ENCODE measurements around the gene SLC22A17. TPM values are rescaled to one million over a fixed set of nuclear protein-coding genes. Genes with fewer than 3 reads are reported as not detected.
A peak's percentile ranks its signal among the peaks of the same experiment; 100 is the strongest.

SLC22A17 gene
- total and polyA plus RNA-seq, 9 of the 15 experiments (the other 6 are each of a cell fraction or from before 2014, with no cell fraction given): 0.07 to 0.09 TPM; not detected in 7

DNA sequence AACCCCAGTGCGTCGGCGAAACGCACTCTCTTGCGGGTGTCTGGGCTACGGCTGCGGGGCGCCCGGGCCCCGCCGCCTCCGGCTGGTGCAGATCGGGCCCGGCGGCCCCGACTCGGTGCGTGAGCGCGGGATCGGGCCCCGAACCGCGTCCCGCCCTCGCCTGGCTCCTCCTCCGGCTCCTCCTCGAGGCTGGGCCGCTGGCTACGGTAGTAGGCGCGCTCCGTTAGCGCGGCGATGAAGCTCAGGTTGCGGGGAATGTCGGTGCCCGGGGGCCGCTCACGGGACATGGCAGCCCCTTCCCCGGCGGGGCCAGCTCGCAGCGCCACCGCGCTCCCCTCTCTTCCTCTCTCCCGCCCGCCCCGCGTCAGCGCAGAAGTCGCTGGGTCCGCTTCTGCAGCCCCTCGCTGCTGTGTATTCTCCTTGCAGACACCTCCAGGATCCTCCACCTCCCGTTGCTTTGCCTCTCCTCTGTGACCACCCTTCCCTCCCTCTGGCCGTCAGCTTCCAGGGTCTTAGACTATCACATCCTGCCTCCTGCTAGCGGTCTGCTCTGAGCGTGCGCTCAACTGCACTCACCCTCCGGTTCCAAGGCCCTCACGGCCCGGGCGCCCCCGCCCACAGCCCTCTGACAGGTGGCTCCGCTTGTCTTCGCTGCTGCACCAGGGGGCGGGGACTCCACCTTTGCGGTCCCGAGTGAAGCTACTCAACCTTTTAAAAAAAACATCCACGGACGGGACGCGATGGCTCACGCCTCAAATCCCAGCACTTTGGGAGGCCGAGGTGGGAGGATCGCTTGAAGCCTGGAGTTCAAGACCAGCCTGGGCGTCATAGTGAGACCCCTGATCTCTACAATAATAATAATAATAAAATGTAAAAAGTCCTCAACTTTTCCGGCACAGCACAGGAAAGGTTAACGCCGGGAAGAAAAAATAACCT lies 50.1 kb downstream of the SLC22A17 start, which contains the start of gene PPP1R3E (continued):
- TF ChIP-seq ZNF174 (CRISPR knock-in tag; IDR thresholded peaks at IDR 0.05) (no peak), DNMT1 (IDR thresholded peaks at IDR 0.05) (no peak), SREBF2 (CRISPR knock-in tag; IDR thresholded peaks at IDR 0.05) (no peak), SMAD4 (CRISPR knock-in tag; conservative IDR thresholded peaks at IDR 0.05) (peak; percentile 11), HNRNPL (IDR thresholded peaks at IDR 0.05; ENCODE audit: low read depth, low read length) (peak; percentile 28; the same call in 1 of the 2 replicates), ZKSCAN1 (IDR thresholded peaks at IDR 0.05; ENCODE audit: low read depth, low read length) (0 out of 2 replicates have a peak, but pooled peaks have one; percentile 6), KAT7 (CRISPR knock-in tag; IDR thresholded peaks at IDR 0.05; ENCODE audit: borderline replicate concordance) (peak; percentile 51; the same call in 1 of the 2 replicates), CBX5 (IDR thresholded peaks at IDR 0.05; ENCODE audit: borderline replicate concordance, low read depth) (no peak), KDM4B (IDR thresholded peaks at IDR 0.05; ENCODE audit: borderline replicate concordance in 2 of 2, low read depth in 1 of 2) (no peak), ATF7 (IDR thresholded peaks at IDR 0.05) (no peak), TBL1XR1 (IDR thresholded peaks at IDR 0.05; ENCODE audit: low read length in 2 of 2) (no peak; a peak in 1 of 4 replicates), ZBTB7A (IDR thresholded peaks at IDR 0.05; ENCODE audit: borderline replicate concordance, control insufficient read depth, low read depth, low read length) (peak; percentile 51; the same call in 1 of the 2 replicates), ETV5 (CRISPR knock-in tag; IDR thresholded peaks at IDR 0.05; ENCODE audit: low read depth) (no peak; the same call in 1 of the 2 replicates), POU5F1 (IDR thresholded peaks at IDR 0.05; ENCODE audit: borderline replicate concordance, low read depth, low read length, partially characterized antibody) (no peak), SUPT5H (IDR thresholded peaks at IDR 0.05) (peak; percentile 8)
- TF ChIP-seq, protein P1, sequence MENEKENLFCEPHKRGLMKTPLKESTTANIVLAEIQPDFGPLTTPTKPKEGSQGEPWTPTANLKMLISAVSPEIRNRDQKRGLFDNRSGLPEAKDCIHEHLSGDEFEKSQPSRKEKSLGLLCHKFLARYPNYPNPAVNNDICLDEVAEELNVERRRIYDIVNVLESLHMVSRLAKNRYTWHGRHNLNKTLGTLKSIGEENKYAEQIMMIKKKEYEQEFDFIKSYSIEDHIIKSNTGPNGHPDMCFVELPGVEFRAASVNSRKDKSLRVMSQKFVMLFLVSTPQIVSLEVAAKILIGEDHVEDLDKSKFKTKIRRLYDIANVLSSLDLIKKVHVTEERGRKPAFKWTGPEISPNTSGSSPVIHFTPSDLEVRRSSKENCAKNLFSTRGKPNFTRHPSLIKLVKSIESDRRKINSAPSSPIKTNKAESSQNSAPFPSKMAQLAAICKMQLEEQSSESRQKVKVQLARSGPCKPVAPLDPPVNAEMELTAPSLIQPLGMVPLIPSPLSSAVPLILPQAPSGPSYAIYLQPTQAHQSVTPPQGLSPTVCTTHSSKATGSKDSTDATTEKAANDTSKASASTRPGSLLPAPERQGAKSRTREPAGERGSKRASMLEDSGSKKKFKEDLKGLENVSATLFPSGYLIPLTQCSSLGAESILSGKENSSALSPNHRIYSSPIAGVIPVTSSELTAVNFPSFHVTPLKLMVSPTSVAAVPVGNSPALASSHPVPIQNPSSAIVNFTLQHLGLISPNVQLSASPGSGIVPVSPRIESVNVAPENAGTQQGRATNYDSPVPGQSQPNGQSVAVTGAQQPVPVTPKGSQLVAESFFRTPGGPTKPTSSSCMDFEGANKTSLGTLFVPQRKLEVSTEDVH (IDR thresholded peaks at IDR 0.05; ENCODE audit: low read depth, partially characterized antibody): no peak
- TF ChIP-seq, protein P2, sequence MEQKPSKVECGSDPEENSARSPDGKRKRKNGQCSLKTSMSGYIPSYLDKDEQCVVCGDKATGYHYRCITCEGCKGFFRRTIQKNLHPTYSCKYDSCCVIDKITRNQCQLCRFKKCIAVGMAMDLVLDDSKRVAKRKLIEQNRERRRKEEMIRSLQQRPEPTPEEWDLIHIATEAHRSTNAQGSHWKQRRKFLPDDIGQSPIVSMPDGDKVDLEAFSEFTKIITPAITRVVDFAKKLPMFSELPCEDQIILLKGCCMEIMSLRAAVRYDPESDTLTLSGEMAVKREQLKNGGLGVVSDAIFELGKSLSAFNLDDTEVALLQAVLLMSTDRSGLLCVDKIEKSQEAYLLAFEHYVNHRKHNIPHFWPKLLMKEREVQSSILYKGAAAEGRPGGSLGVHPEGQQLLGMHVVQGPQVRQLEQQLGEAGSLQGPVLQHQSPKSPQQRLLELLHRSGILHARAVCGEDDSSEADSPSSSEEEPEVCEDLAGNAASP (IDR thresholded peaks at IDR 0.05): no peak
- TF ChIP-seq, protein P3, sequence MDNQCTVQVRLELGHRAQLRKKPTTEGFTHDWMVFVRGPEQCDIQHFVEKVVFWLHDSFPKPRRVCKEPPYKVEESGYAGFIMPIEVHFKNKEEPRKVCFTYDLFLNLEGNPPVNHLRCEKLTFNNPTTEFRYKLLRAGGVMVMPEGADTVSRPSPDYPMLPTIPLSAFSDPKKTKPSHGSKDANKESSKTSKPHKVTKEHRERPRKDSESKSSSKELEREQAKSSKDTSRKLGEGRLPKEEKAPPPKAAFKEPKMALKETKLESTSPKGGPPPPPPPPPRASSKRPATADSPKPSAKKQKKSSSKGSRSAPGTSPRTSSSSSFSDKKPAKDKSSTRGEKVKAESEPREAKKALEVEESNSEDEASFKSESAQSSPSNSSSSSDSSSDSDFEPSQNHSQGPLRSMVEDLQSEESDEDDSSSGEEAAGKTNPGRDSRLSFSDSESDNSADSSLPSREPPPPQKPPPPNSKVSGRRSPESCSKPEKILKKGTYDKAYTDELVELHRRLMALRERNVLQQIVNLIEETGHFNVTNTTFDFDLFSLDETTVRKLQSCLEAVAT (IDR thresholded peaks at IDR 0.05): no peak; a peak in 1 of 4 replicates
- TF ChIP-seq, protein P4, sequence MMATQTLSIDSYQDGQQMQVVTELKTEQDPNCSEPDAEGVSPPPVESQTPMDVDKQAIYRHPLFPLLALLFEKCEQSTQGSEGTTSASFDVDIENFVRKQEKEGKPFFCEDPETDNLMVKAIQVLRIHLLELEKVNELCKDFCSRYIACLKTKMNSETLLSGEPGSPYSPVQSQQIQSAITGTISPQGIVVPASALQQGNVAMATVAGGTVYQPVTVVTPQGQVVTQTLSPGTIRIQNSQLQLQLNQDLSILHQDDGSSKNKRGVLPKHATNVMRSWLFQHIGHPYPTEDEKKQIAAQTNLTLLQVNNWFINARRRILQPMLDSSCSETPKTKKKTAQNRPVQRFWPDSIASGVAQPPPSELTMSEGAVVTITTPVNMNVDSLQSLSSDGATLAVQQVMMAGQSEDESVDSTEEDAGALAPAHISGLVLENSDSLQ (IDR thresholded peaks at IDR 0.05): peak; percentile 74
